H1 (cell line): ENCODE measurements around the gene GPR42. TPM values are rescaled to one million over a fixed set of nuclear protein-coding genes. Genes with fewer than 3 reads are reported as not detected.

Source experiments
- CTCF ChIA-PET: fragments of 300-600 bp; sonication (Branson Sonifier 250); formaldehyde crosslinking; loops from one replicate; lab custom pipeline; 2021; ENCODE audit not compliant: partially characterized antibody; lab: Charles Lee
- POLR2A ChIA-PET: fragments of 300-600 bp; sonication (Branson Sonifier 250); formaldehyde crosslinking; loops from one replicate; lab custom pipeline; 2021; ENCODE audit warnings: inconsistent platforms; ENCODE audit not compliant: partially characterized antibody; lab: Charles Lee
- DNase-seq, 2 experiments: peaks; one replicate each; pipeline versions ENCODE4 v3.0.0 to v3.0.0-alpha.2; 2010 to 2022; ENCODE audit warnings: low spot score in 2 of 2, low read depth in 1 of 2, mixed read lengths in 1 of 2
- FAIRE-seq: peaks from 2 replicates; lab custom pipeline; 2011; peaks lifted over from hg19 to GRCh38; lab: Jason Lieb, UNC
- H2AFZ ChIP-seq: 2 replicates; pipeline ENCODE4 v1.8.1; 2012; ENCODE audit warnings: low read length, inconsistent platforms
- H2AK5ac ChIP-seq: 2 replicates; pipeline ENCODE4 v1.6.1; 2013; ENCODE audit warnings: low read depth, low read length
- H2BK120ac ChIP-seq: replicated peaks from 2 replicates; pipeline ENCODE3; 2013; ENCODE audit warnings: low read depth, low read length, inconsistent platforms
- H2BK12ac ChIP-seq: 2 replicates; pipeline ENCODE4 v1.6.1; 2013; ENCODE audit warnings: low read depth, low read length
- H2BK15ac ChIP-seq: 2 replicates; pipeline ENCODE4 v1.6.1; 2013; ENCODE audit warnings: low read length
- H2BK20ac ChIP-seq: 2 replicates; pipeline ENCODE4 v1.6.1; 2013; ENCODE audit warnings: low read length
- H2BK5ac ChIP-seq: 2 replicates; pipeline ENCODE4 v1.6.1; 2013; ENCODE audit warnings: low read depth, low read length
- H3K14ac ChIP-seq: 2 replicates; pipeline ENCODE4 v1.6.1; 2013; ENCODE audit warnings: inconsistent platforms; ENCODE audit not compliant: insufficient read length
- H3K18ac ChIP-seq: 2 replicates; pipeline ENCODE4 v1.6.1; 2013; ENCODE audit warnings: low read length; ENCODE audit errors: extremely low read depth
- H3K23ac ChIP-seq: 2 replicates; pipeline ENCODE4 v1.6.1; 2013; ENCODE audit warnings: inconsistent platforms; ENCODE audit not compliant: insufficient read length
- H3K23me2 ChIP-seq: 2 replicates; pipeline ENCODE4 v1.6.1; 2013; ENCODE audit warnings: low read depth, low read length
- H3K27ac ChIP-seq: 2 replicates; pipeline ENCODE4 v1.6.1; 2011; ENCODE audit warnings: low read depth, low read length, inconsistent platforms
- H3K27me3 ChIP-seq, 4 experiments: replicated peaks in 1 of 4; 1 replicate in 1 of 4; 2 replicates in 3 of 4; pipeline versions ENCODE4 v1.6.1 to v1.8.1; 2011 to 2013; ENCODE audit warnings: low read length in 3 of 4, mild to moderate bottlenecking in 3 of 4, inconsistent platforms in 2 of 4, mixed read lengths in 2 of 4, moderate library complexity in 1 of 4; ENCODE audit not compliant: control insufficient read depth in 3 of 4, insufficient read depth in 3 of 4; ENCODE audit errors: extremely low read depth in 1 of 4
- H3K36me3 ChIP-seq, 4 experiments: 2 replicates each; pipeline versions ENCODE4 v1.6.1 to v1.8.1; 2011 to 2013; ENCODE audit warnings: mild to moderate bottlenecking in 4 of 4, low read length in 3 of 4, moderate library complexity in 2 of 4, control low read depth in 1 of 4, inconsistent platforms in 1 of 4; ENCODE audit not compliant: insufficient read depth in 4 of 4, control insufficient read depth in 2 of 4
- H3K4ac ChIP-seq: replicated peaks from 2 replicates; pipeline ENCODE3; 2013; ENCODE audit warnings: low read length, low read depth, mixed read lengths, inconsistent platforms; ENCODE audit not compliant: insufficient read length
- H3K4me1 ChIP-seq, 4 experiments: replicated peaks in 1 of 4; 1 replicate in 1 of 4; 2 replicates in 3 of 4; pipeline versions ENCODE4 v1.6.1 to v1.8.1; 2011 to 2013; ENCODE audit warnings: low read length in 3 of 4, inconsistent platforms in 2 of 4, mixed read lengths in 1 of 4; ENCODE audit not compliant: insufficient read depth in 4 of 4, control insufficient read depth in 3 of 4
- H3K4me2 ChIP-seq, 2 experiments: 2 replicates each; pipeline versions ENCODE4 v1.6.1 to v1.8.1; 2011 to 2013; ENCODE audit warnings: low read depth in 2 of 2, low read length in 2 of 2, control low read depth in 1 of 2, inconsistent platforms in 1 of 2, mild to moderate bottlenecking in 1 of 2; ENCODE audit not compliant: insufficient read depth in 1 of 2
- H3K4me3 ChIP-seq, 4 experiments: fragments of 200-600, 300-600 bp in 1 of 4; sonication (generic), shearing (Covaris generic), sonication (Bioruptor Twin) in 1 of 4; 2 replicates each; pipeline versions ENCODE4 v1.5.1 to v1.8.1; 2011 to 2016; ENCODE audit warnings: low read length in 4 of 4, low read depth in 3 of 4, control low read depth in 2 of 4, inconsistent platforms in 2 of 4, mild to moderate bottlenecking in 2 of 4, mixed read lengths in 1 of 4, moderate library complexity in 1 of 4; ENCODE audit not compliant: insufficient read depth in 2 of 4; ENCODE audit errors: extremely low read depth in 1 of 4
- H3K56ac ChIP-seq: replicated peaks from 2 replicates; pipeline ENCODE3; 2013; ENCODE audit warnings: low read depth, mild to moderate bottlenecking, mixed read lengths, low read length, inconsistent platforms; ENCODE audit not compliant: insufficient read length
- H3K79me1 ChIP-seq: 2 replicates; pipeline ENCODE4 v1.6.1; 2013; ENCODE audit warnings: low read depth, low read length, control low read depth
- H3K79me2 ChIP-seq, 2 experiments: 2 replicates each; pipeline versions ENCODE4 v1.6.1 to v1.8.1; 2012 to 2013; ENCODE audit warnings: low read length in 2 of 2, mild to moderate bottlenecking in 2 of 2, inconsistent platforms in 1 of 2; ENCODE audit not compliant: insufficient read depth in 2 of 2, control insufficient read depth in 1 of 2
- H3K9ac ChIP-seq, 4 experiments: replicated peaks in 1 of 4; 1 replicate in 1 of 4; 2 replicates in 3 of 4; pipeline versions ENCODE4 v1.6.1 to v1.8.1; 2011 to 2013; ENCODE audit warnings: low read depth in 3 of 4, low read length in 3 of 4, control low read depth in 2 of 4, mild to moderate bottlenecking in 2 of 4, moderate library complexity in 2 of 4, inconsistent platforms in 1 of 4; ENCODE audit errors: extremely low read depth in 1 of 4
- H3K9me3 ChIP-seq, 2 experiments: 2 replicates each; pipeline versions ENCODE4 v1.6.1 to v1.8.1; 2012 to 2013; ENCODE audit warnings: mild to moderate bottlenecking in 2 of 2, moderate library complexity in 2 of 2, control low read depth in 1 of 2, inconsistent platforms in 1 of 2, low read depth in 1 of 2, low read length in 1 of 2, mixed read lengths in 1 of 2; ENCODE audit not compliant: insufficient read depth in 2 of 2
- H4K20me1 ChIP-seq, 2 experiments: replicated peaks in 1 of 2; 2 replicates each; pipeline versions ENCODE3 to v1.8.1; 2011 to 2013; ENCODE audit warnings: inconsistent platforms in 2 of 2, low read length in 2 of 2, mild to moderate bottlenecking in 1 of 2; ENCODE audit not compliant: insufficient read depth in 2 of 2, control insufficient read depth in 1 of 2
- H4K5ac ChIP-seq: 2 replicates; pipeline ENCODE4 v1.6.1; 2013; ENCODE audit warnings: low read length, low read depth, mixed read lengths, inconsistent platforms; ENCODE audit not compliant: insufficient read length
- H4K8ac ChIP-seq: 2 replicates; pipeline ENCODE4 v1.8.0; 2013; ENCODE audit warnings: mild to moderate bottlenecking, moderate library complexity, low read length, inconsistent platforms; ENCODE audit not compliant: insufficient read depth; ENCODE audit errors: extremely low read depth
- H4K91ac ChIP-seq: replicated peaks from 2 replicates; pipeline ENCODE3; 2013; ENCODE audit warnings: low read length, mixed read lengths, inconsistent platforms; ENCODE audit not compliant: insufficient read length
- ATF2 ChIP-seq: IDR thresholded peaks from 2 replicates; pipeline ENCODE4 v1.6.1; 2012; ENCODE audit warnings: low read length, inconsistent platforms
- EZH2 ChIP-seq: fragments of 200-600 bp; sonication (generic); IDR thresholded peaks from 2 replicates; pipeline ENCODE4 v1.7.1; 2012; ENCODE audit warnings: low read depth, mild to moderate bottlenecking, moderate library complexity, low read length, inconsistent platforms; ENCODE audit not compliant: severe bottlenecking
- RAD21 ChIP-seq, 2 experiments: IDR thresholded peaks in 1 of 2; conservative IDR thresholded peaks in 1 of 2; 2 replicates each; pipeline ENCODE4 v1.6.1; 2011; ENCODE audit warnings: low read depth in 2 of 2, low read length in 2 of 2, improper control_type of control experiment in 1 of 2, inconsistent platforms in 1 of 2, mild to moderate bottlenecking in 1 of 2, moderate library complexity in 1 of 2
- RFX5 ChIP-seq: IDR thresholded peaks from 2 replicates; pipeline ENCODE4 v1.6.1; 2011; ENCODE audit warnings: low read depth, low read length, improper control_type of control experiment, borderline replicate concordance
- SP2 ChIP-seq: IDR thresholded peaks from 2 replicates; pipeline ENCODE4 v1.6.1; 2012; ENCODE audit warnings: mild to moderate bottlenecking, low read length, inconsistent platforms
- SUZ12 ChIP-seq: fragments of 200-600 bp; sonication (generic); IDR thresholded peaks from 2 replicates; pipeline ENCODE4 v1.6.1; 2012; ENCODE audit warnings: mild to moderate bottlenecking, inconsistent platforms, low read length, moderate library complexity, mixed read lengths
- TAF7 ChIP-seq: optimal IDR thresholded peaks from 2 replicates; pipeline ENCODE3; 2011; ENCODE audit warnings: low read depth, mild to moderate bottlenecking, inconsistent platforms, low read length, moderate library complexity, borderline replicate concordance
- WGBS, 2 experiments: shearing (Covaris generic) in 1 of 2; methylation state at CpG; one replicate each; pipeline versions ENCODE4 v1.1.6 to v1.1.7; 2013 to 2015; ENCODE audit warnings: low lambda C conversion rate in 2 of 2, mixed read lengths in 2 of 2, inconsistent platforms in 1 of 2, low coverage in 1 of 2, missing lambda C conversion rate in 1 of 2; ENCODE audit not compliant: insufficient replicate concordance in 2 of 2, insufficient coverage in 1 of 2, insufficient read length in 1 of 2; ENCODE audit errors: extremely low coverage in 1 of 2, missing lambda C conversion rate in 1 of 2; 5-methylcytosine and 5-hydroxymethylcytosine counted together
- polyA plus RNA-seq, 7 experiments: library from polyadenylated mRNA; depleted of rRNA in 3 of 7; stranded (reverse) in 5 of 7; unstranded in 2 of 7; fragments of >200 nt in 5 of 7; fragments of 200-250 nt in 2 of 7; gene quantifications; 1 replicate in 5 of 7; 2 replicates in 1 of 7; 4 replicates in 1 of 7; pipeline versions ENCODE4 v1.2.1 to v1.2.3, GENCODE V29; 2011 to 2013; ENCODE audit warnings: missing spikeins in 2 of 7, mixed read lengths in 2 of 7
- total RNA-seq: library from RNA; stranded (reverse); fragmentation: NEBNext Ultra II Directional; extraction: Animal tissue kit (Norgen Biotek cat#: 25700); gene quantifications from 2 replicates; pipeline ENCODE4 v1.2.1, GENCODE V29; 2021
- TF ChIP-seq, protein P1 (sequence below), 3 experiments: IDR thresholded peaks; 1 replicate in 2 of 3; 2 replicates in 1 of 3; pipeline versions ENCODE4 v1.5.1 to v1.6.1; 2011; ENCODE audit warnings: low read length in 3 of 3, mild to moderate bottlenecking in 3 of 3, inconsistent platforms in 2 of 3, low read depth in 1 of 3, moderate library complexity in 1 of 3; ENCODE audit not compliant: insufficient read depth in 1 of 3; ENCODE audit errors: control extremely low read depth in 1 of 3

Gene GPR42
- total and polyA plus RNA-seq, 2 of the 8 experiments (the other 6 are each of a cell fraction or from before 2014, with no cell fraction given): not detected

GRCh38 chr19:35378356-35378755, 7.5 kb downstream of the GPR42 start:
- no peaks in the 10 kb centered on the region for H3K79me1 ChIP-seq
- H4K8ac ChIP-seq: no peak overlapping the region
- no peaks in the 10 kb centered on the region for H3K4me1 ChIP-seq
- no peak overlapping the region for H3K4me3 ChIP-seq
- H2BK20ac ChIP-seq: no peak overlapping the region
- CTCF ChIA-PET: interaction anchor here (1.1 to 3.0 kb wide), 6 partner anchors 14 to 117 kb away, joined by 3 to 16 read pairs (median 5); partner anchors contain the start of gene FFAR3
- no peak overlapping the region for H3K56ac ChIP-seq
- DNase-seq (no peak), FAIRE-seq (no peak)
- H2AFZ ChIP-seq: no peak overlapping the region
- no peak overlapping the region for H3K4ac ChIP-seq
- H3K9ac ChIP-seq: no peak overlapping the region
- no peak overlapping the region for H2BK5ac ChIP-seq
- no peak overlapping the region for H3K18ac ChIP-seq
- no peaks in the 10 kb centered on the region for H4K20me1 ChIP-seq
- H3K36me3 ChIP-seq: no peaks in the 10 kb centered on the region
- H2AK5ac ChIP-seq: no peak overlapping the region
- no peak overlapping the region for H3K4me2 ChIP-seq
- peaks cover 0 to 2% (median 0%) of the 10 kb centered on the region in 4 experiments; a peak in 2 of 7 replicates for H3K27me3 ChIP-seq
- H2BK12ac ChIP-seq: no peak overlapping the region
- peaks cover 6 to 7% of the 10 kb centered on the region in 2 experiments; a peak in 2 of 4 replicates for H3K9me3 ChIP-seq
- no peak overlapping the region for H3K27ac ChIP-seq
- WGBS, 2 experiments: 91% methylated on average over 3 of the region's 3 CpGs; no CpG with 5 or more reads in 1 of the 2 experiments
- no peak overlapping the region for H3K14ac ChIP-seq
- POLR2A ChIA-PET: no interaction called here
- no peak overlapping the region for H3K23ac ChIP-seq
- H3K23me2 ChIP-seq: no peaks in the 10 kb centered on the region
- no peak overlapping the region for H4K5ac ChIP-seq
- H2BK120ac ChIP-seq: no peak overlapping the region
- no peak overlapping the region for H2BK15ac ChIP-seq
- H4K91ac ChIP-seq: no peak overlapping the region
- no peaks in the 10 kb centered on the region for H3K79me2 ChIP-seq
- no peak for TF ChIP-seq SUZ12
- TF ChIP-seq SP2: no peak
- TF ChIP-seq TAF7: no peak
- no peak for TF ChIP-seq ATF2
- no peak for TF ChIP-seq EZH2
- TF ChIP-seq RFX5: no peak
- TF ChIP-seq RAD21 (IDR thresholded peaks at IDR 0.05 in 1 of 2, conservative IDR thresholded peaks at IDR 0.05 in 1 of 2; ENCODE audit: low read depth in 2 of 2, low read length in 2 of 2): no peak
- TF ChIP-seq, protein P1, sequence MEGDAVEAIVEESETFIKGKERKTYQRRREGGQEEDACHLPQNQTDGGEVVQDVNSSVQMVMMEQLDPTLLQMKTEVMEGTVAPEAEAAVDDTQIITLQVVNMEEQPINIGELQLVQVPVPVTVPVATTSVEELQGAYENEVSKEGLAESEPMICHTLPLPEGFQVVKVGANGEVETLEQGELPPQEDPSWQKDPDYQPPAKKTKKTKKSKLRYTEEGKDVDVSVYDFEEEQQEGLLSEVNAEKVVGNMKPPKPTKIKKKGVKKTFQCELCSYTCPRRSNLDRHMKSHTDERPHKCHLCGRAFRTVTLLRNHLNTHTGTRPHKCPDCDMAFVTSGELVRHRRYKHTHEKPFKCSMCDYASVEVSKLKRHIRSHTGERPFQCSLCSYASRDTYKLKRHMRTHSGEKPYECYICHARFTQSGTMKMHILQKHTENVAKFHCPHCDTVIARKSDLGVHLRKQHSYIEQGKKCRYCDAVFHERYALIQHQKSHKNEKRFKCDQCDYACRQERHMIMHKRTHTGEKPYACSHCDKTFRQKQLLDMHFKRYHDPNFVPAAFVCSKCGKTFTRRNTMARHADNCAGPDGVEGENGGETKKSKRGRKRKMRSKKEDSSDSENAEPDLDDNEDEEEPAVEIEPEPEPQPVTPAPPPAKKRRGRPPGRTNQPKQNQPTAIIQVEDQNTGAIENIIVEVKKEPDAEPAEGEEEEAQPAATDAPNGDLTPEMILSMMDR (IDR thresholded peaks at IDR 0.05; ENCODE audit: control extremely low read depth in 1 of 3, insufficient read depth in 1 of 3, low read depth in 1 of 3, low read length in 3 of 3): no peak
